Breast epithelium (tissue), 4 donors: ENCODE measurements around the gene ATXN1L. TPM values are rescaled to one million over a fixed set of nuclear protein-coding genes. Genes with fewer than 3 reads are reported as not detected.

Experiments used
- DNase-seq, 2 donors: peaks; one replicate each; pipeline ENCODE4 v3.0.0-alpha.2; 2019; ENCODE audit warnings: low spot score in 2 of 2
- H3K27ac ChIP-seq, 2 donors: fragments of 200-600 bp; sonication (generic) in 1 of 2; one replicate each; pipeline ENCODE4 v1.5.1; 2016 to 2019; ENCODE audit warnings: mild to moderate bottlenecking in 1 of 2
- H3K27me3 ChIP-seq, 2 donors: fragments of 200-600 bp; sonication (generic) in 1 of 2; one replicate each; pipeline versions ENCODE4 v1.5.1 to v1.6.0; 2017 to 2019; ENCODE audit warnings: control low read depth in 1 of 2, mild to moderate bottlenecking in 1 of 2
- H3K36me3 ChIP-seq: fragments of 200-600 bp; one replicate; pipeline ENCODE4 v1.5.1; 2019
- H3K4me1 ChIP-seq, 2 donors: fragments of 200-600 bp; sonication (generic); one replicate each; pipeline ENCODE4 v1.5.1; 2016 to 2019; ENCODE audit warnings: control low read depth in 1 of 2
- H3K4me3 ChIP-seq, 3 donors: fragments of 200-600 bp; sonication (generic); 1 replicate in 2 of 3; 2 replicates in 1 of 3; pipeline ENCODE4 v1.5.1; 2016 to 2019; ENCODE audit warnings: mild to moderate bottlenecking in 3 of 3, moderate library complexity in 2 of 3
- H3K9me3 ChIP-seq, 2 donors: fragments of 200-600 bp; sonication (generic) in 1 of 2; one replicate each; pipeline ENCODE4 v1.5.1; 2016 to 2019; ENCODE audit warnings: control low read depth in 1 of 2
- CTCF ChIP-seq, 3 donors: fragments of 450-650 bp; IDR thresholded peaks; one replicate each; pipeline ENCODE4 v1.5.1; 2016 to 2017; ENCODE audit warnings: antibody characterized with exemption in 3 of 3, mild to moderate bottlenecking in 3 of 3, moderate library complexity in 3 of 3
- POLR2A ChIP-seq: fragments of 450-650 bp; IDR thresholded peaks from one replicate; pipeline ENCODE4 v1.6.1; 2016; ENCODE audit warnings: antibody characterized with exemption, mild to moderate bottlenecking, moderate library complexity
- POLR2AphosphoS5 ChIP-seq, 3 donors: sonication (generic); formaldehyde crosslinking; IDR thresholded peaks; one replicate each; pipeline ENCODE4 v1.6.1; 2017; ENCODE audit warnings: antibody characterized with exemption in 3 of 3
- intact Hi-C: fragments of 100-400 bp; cut with DNase I; formaldehyde crosslinking; loops from one replicate; pipeline ENCODE4 v1.15.1; 2023; ENCODE audit warnings: low total_unique reads
- total RNA-seq, 3 donors: library from RNA; depleted of rRNA; stranded (reverse); fragments of >200 nt; gene quantifications; one replicate each; pipeline ENCODE4 v1.1.0, GENCODE V29; 2016

The ATXN1L gene
- total RNA-seq, 3 donors from 2014 or later = 19.3 to 41.1 (median 28.0) TPM

GRCh38 chr16:71848622-71849021 lies 2.8 kb downstream of the ATXN1L start:
- H3K36me3 ChIP-seq = peaks cover 6% of the 10 kb centered on the region
- no peaks in the 10 kb centered on the region for H3K9me3 ChIP-seq
- TF ChIP-seq POLR2A (no peak), POLR2AphosphoS5 (IDR thresholded peaks at IDR 0.05) (no peak), CTCF (IDR thresholded peaks at IDR 0.05) (no peak)
- no peak overlapping the region for H3K4me3 ChIP-seq
- no peaks in the 10 kb centered on the region for H3K27me3 ChIP-seq
- no peak for DNase-seq
- intact Hi-C loops = no loop called here
- no peaks in the 10 kb centered on the region for H3K4me1 ChIP-seq
- no peak overlapping the region for H3K27ac ChIP-seq

- TF ChIP-seq POLR2AphosphoS5 (IDR thresholded peaks at IDR 0.05) = no peak
- TF ChIP-seq POLR2A = no peak
- TF ChIP-seq CTCF (IDR thresholded peaks at IDR 0.05) = no peak
These were observed 6.0 kb downstream of the ATXN1L start for GRCh38 chr16:71851746-71852145.

GRCh38 chr16:71852158-71852557 lies 6.4 kb downstream of the ATXN1L start:
- no peak overlapping the region for H3K27ac ChIP-seq
- DNase-seq = no peak
- intact Hi-C loops = no loop called here
- no peaks in the 10 kb centered on the region for H3K27me3 ChIP-seq
- H3K36me3 ChIP-seq = peaks cover 6% of the 10 kb centered on the region
- TF ChIP-seq CTCF (IDR thresholded peaks at IDR 0.05) (no peak), POLR2AphosphoS5 (IDR thresholded peaks at IDR 0.05) (no peak), POLR2A (no peak)
- H3K4me1 ChIP-seq = no peaks in the 10 kb centered on the region
- H3K9me3 ChIP-seq = no peaks in the 10 kb centered on the region
- H3K4me3 ChIP-seq = no peak overlapping the region

More at GRCh38 chr16:71851746-71852145, 6.0 kb downstream of the ATXN1L start:
- Histone ChIP-seq H3K4me3 (no peak overlapping the region), H3K27me3 (no peaks in the 10 kb centered on the region), H3K27ac (peak overlapping the region in 1 of 2 donors; percentile 26), H3K4me1 (no peaks in the 10 kb centered on the region), H3K9me3 (no peaks in the 10 kb centered on the region), H3K36me3 (peaks cover 6% of the 10 kb centered on the region)
- no peak for DNase-seq
- intact Hi-C loops = no loop called here

- Histone ChIP-seq H3K36me3 (peaks cover 6% of the 10 kb centered on the region), H3K27me3 (no peaks in the 10 kb centered on the region), H3K9me3 (no peaks in the 10 kb centered on the region), H3K27ac (no peak overlapping the region), H3K4me3 (no peak overlapping the region), H3K4me1 (no peaks in the 10 kb centered on the region)
- TF ChIP-seq CTCF (IDR thresholded peaks at IDR 0.05) = no peak
- TF ChIP-seq POLR2A = no peak
- TF ChIP-seq POLR2AphosphoS5 (IDR thresholded peaks at IDR 0.05) = no peak
- no peak for DNase-seq
- intact Hi-C loops = no loop called here
These were observed 6.8 kb downstream of the ATXN1L start for GRCh38 chr16:71852561-71852960.

- no peaks in the 10 kb centered on the region for H3K27me3 ChIP-seq
- no peaks in the 10 kb centered on the region for H3K9me3 ChIP-seq
- H3K4me3 ChIP-seq = no peak overlapping the region
- intact Hi-C loops = no loop called here
- no peak overlapping the region for H3K27ac ChIP-seq
- no peaks in the 10 kb centered on the region for H3K4me1 ChIP-seq
- DNase-seq = no peak
- H3K36me3 ChIP-seq = peaks cover 6% of the 10 kb centered on the region
- no peak for TF ChIP-seq CTCF (IDR thresholded peaks at IDR 0.05)
- TF ChIP-seq POLR2AphosphoS5 (IDR thresholded peaks at IDR 0.05) = no peak
- TF ChIP-seq POLR2A = no peak
These were observed 7.6 kb downstream of the ATXN1L start for GRCh38 chr16:71853413-71853812.
